Measurements from ENCODE around the gene LCORL.

LCORL gene

DNA sequence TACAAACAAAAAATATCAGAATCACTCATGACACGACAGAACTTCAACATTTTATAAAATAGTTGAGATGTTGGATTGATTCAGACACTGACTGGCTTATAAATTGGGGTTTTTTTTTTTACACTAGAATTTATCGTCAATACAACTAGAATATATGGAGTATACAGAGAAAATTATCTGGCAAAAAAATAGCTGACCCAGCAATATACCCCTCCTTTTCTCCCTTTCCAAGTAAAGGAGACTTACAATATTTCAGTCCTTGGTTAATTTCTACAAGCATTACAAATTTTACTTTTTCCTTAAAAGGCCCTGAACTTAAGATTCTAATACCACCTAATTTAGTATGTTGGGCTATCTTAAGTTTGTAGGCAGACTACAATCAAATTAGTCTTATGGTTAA is 76.3 kb downstream of the LCORL start:
- CTCF ChIA-PET: no interaction called here
- no peak overlapping the region for H3K27ac ChIP-seq
- TF ChIP-seq, protein P1, sequence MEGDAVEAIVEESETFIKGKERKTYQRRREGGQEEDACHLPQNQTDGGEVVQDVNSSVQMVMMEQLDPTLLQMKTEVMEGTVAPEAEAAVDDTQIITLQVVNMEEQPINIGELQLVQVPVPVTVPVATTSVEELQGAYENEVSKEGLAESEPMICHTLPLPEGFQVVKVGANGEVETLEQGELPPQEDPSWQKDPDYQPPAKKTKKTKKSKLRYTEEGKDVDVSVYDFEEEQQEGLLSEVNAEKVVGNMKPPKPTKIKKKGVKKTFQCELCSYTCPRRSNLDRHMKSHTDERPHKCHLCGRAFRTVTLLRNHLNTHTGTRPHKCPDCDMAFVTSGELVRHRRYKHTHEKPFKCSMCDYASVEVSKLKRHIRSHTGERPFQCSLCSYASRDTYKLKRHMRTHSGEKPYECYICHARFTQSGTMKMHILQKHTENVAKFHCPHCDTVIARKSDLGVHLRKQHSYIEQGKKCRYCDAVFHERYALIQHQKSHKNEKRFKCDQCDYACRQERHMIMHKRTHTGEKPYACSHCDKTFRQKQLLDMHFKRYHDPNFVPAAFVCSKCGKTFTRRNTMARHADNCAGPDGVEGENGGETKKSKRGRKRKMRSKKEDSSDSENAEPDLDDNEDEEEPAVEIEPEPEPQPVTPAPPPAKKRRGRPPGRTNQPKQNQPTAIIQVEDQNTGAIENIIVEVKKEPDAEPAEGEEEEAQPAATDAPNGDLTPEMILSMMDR (conservative IDR thresholded peaks at IDR 0.05; ENCODE audit: low read depth): no peak
- POLR2A ChIA-PET (ENCODE audit: low non-redundant PET): no interaction called here
- DNase-seq (ENCODE audit: low spot score): no peak

DNA sequence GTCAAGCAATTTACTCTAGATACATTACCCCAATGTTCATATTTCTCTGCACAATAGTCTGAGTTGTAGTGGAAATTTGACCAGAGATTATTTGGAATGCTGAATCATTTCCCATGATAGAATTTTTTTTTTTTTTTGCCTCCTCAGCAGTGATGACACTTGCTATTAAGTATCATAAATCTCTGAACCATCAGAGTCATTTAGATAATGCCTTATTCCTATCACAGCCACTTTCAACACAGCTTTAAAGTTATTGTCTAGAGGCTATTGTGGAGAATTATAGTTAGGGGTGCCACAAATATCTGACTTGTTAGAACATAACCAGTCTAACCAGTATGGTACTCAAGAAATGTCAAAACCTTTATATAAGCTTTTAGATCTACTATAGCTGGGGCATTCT is 79.8 kb downstream of the LCORL start:
- POLR2A ChIA-PET (ENCODE audit: low non-redundant PET): no interaction called here
- TF ChIP-seq, protein P1 (conservative IDR thresholded peaks at IDR 0.05; ENCODE audit: low read depth): no peak

DNA sequence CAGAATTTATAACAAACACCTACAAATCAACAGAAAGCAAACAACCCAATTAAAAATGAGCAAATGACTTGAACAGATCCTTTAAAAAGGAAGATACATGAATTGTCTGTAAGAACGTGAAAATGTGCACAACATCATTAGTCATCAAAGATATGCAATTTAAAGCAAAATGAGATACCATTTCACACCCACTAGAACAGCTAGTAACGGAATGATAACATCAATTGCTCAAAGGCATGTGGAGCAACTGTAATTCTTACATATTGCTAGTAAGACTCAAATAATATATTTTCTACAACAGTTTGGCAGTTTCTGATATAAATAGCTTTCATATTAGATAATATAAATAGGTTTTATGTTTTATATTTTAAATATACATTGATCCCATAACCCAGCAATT is 82.5 kb downstream of the LCORL start:
- ChIA-PET CTCF (interaction anchor here (0.6 kb wide), 1 partner anchor 35 kb away, joined by 4 read pairs; no protein-coding TSS in a partner anchor), POLR2A (ENCODE audit: low non-redundant PET) (no interaction called here)
- TF ChIP-seq, protein P1 (conservative IDR thresholded peaks at IDR 0.05; ENCODE audit: low read depth): no peak
- DNase-seq (ENCODE audit: low spot score): no peak
- no peak overlapping the region for H3K27ac ChIP-seq

More for the DNA sequence above, 79.8 kb downstream of the LCORL start:
- no peak overlapping the region for H3K27ac ChIP-seq
- CTCF ChIA-PET: no interaction called here
- no peak for DNase-seq (ENCODE audit: low spot score)

GRCh38 chr4:17934286-17934685 is 87.3 kb downstream of the LCORL start:
- TF ChIP-seq, protein P1 (conservative IDR thresholded peaks at IDR 0.05; ENCODE audit: low read depth): no peak
- DNase-seq (ENCODE audit: low spot score): no peak
- ChIA-PET CTCF (no interaction called here), POLR2A (ENCODE audit: low non-redundant PET) (no interaction called here)
- no peak overlapping the region for H3K27ac ChIP-seq

GRCh38 chr4:17933126-17933525 is 88.4 kb downstream of the LCORL start:
- ChIA-PET POLR2A (ENCODE audit: low non-redundant PET) (no interaction called here), CTCF (no interaction called here)
- no peak for DNase-seq (ENCODE audit: low spot score)
- TF ChIP-seq, protein P1 (conservative IDR thresholded peaks at IDR 0.05; ENCODE audit: low read depth): no peak
- no peak overlapping the region for H3K27ac ChIP-seq

DNA sequence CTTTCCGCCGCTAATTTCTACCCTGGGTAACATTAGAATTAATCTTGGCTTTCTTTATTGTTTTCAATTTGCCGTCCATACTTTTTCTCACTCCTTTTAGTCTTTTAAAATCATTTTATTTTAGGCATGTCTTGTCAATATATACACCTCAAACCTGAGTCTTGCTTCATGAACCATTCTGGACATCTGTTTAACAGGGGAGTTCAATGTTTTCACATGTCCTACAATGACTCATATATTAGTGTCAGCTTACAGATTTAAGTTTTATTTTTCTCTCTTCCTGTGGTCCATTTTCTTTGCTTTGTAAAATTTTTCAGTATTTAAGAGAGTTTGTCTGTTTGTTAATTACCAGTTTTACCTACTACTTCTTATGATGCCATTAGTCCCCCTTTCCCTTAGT is 89.5 kb downstream of the LCORL start:
- DNase-seq (ENCODE audit: low spot score): peak; percentile 1
- H3K27ac ChIP-seq: no peak overlapping the region
- ChIA-PET POLR2A (ENCODE audit: low non-redundant PET) (no interaction called here), CTCF (no interaction called here)
- TF ChIP-seq, protein P1 (conservative IDR thresholded peaks at IDR 0.05; ENCODE audit: low read depth): no peak

DNA sequence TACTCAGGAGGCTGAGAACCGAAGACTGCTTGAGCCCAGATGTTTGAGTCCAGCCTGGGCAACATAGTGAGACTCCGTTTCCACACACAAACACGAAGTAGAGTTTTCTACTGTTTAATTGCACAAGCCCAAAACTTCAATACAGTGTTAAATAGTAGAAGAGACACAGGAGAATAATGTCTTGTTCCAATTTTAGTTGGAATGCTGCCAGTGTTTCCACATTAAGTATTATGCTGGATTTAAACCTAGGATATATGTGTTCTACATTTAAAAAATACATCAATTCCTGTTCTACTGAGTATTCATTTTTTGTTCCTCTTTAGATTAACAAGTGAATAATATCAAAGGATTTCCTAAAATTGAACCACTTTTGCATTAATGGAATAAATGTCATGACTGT is 91.3 kb downstream of the LCORL start:
- TF ChIP-seq, protein P1 (conservative IDR thresholded peaks at IDR 0.05; ENCODE audit: low read depth): no peak
- POLR2A ChIA-PET (ENCODE audit: low non-redundant PET): no interaction called here
- CTCF ChIA-PET: no interaction called here
- DNase-seq (ENCODE audit: low spot score): no peak
- H3K27ac ChIP-seq: no peak overlapping the region

Data from RWPE1 (cell line).